Stimulated activated CD8-positive, alpha-beta memory T cell treated with anti-CD3 and anti-CD28 coated beads, Interleukin-15, amount 100 ng/mL, for 4 hours (primary cell): ENCODE results near the gene KPNA4.

ENCODE experiments used
- DNase-seq, 2 donors: peaks; one replicate each; pipeline ENCODE4 v3.0.0-alpha.2; 2020; ENCODE audit warnings: low read depth in 2 of 2

KPNA4 gene

GRCh38 chr3:160450846-160451245 is 114.5 kb downstream of the KPNA4 start:
- DNase-seq, result no peak

- peak; percentile 94 for DNase-seq
Measured at GRCh38 chr3:160449636-160450598, 115.5 kb downstream of the KPNA4 start, which contains the start of gene TRIM59. TSS of gene TRIM59 (minus strand) at chr3:160449786. CDS start at chr3:160439183, 10,603 bp downstream.

- no peak for DNase-seq
Measured at GRCh38 chr3:160448845-160449635, 116.3 kb downstream of the KPNA4 start.

GRCh38 chr3:160447544-160447943 is 117.8 kb downstream of the KPNA4 start:
- DNase-seq, result no peak

GRCh38 chr3:160446522-160447056 is 118.8 kb downstream of the KPNA4 start:
- no peak for DNase-seq

- DNase-seq, result no peak
Measured at GRCh38 chr3:160445854-160446253, 119.5 kb downstream of the KPNA4 start.
